GM19395 (cell line): ENCODE data around the gene PLCB1.

ENCODE experiments used
- ATAC-seq: cut with Tn5 transposase; IDR thresholded peaks from one replicate; pipeline ENCODE4 v1.9.1; 2021; ENCODE audit warnings: mild to moderate bottlenecking, moderate library complexity; ENCODE audit not compliant: unreplicated experiment

PLCB1 gene

DNA sequence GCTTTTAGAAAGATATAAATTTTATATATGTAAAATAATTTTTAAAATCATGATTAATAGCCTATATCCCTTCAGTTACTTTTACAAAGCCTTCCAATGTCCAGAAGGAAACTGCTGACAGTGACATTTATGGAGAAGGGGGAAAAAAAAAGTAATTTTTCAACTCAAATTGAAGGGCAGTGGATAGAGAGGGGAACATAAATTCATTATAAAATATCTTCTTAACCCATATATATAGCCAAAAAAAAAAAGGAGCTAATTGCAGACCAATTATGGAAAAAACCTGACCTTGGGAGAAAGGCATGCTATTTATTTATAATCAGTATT is 392.9 kb downstream of the PLCB1 start:
- no peak for ATAC-seq

DNA sequence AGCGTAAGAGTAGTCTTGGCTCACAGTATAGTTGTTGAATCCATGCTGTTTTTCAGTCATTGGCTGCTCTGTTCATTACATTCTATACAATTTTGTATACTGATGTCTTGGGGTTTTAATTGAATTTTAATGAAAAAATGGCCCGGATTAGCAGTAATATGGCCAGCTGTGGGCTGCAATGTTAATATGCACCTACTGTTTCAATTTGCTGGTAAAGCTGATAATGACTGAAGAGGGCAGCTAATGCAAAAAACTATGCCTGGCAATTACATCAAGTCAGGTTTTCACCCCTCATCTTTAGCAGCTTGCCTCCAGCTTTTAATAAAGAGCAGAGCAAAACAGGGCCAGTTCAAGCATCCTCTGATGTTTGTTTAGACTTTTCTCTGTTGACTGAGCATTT is 394.5 kb downstream of the PLCB1 start:
- no peak for ATAC-seq

DNA sequence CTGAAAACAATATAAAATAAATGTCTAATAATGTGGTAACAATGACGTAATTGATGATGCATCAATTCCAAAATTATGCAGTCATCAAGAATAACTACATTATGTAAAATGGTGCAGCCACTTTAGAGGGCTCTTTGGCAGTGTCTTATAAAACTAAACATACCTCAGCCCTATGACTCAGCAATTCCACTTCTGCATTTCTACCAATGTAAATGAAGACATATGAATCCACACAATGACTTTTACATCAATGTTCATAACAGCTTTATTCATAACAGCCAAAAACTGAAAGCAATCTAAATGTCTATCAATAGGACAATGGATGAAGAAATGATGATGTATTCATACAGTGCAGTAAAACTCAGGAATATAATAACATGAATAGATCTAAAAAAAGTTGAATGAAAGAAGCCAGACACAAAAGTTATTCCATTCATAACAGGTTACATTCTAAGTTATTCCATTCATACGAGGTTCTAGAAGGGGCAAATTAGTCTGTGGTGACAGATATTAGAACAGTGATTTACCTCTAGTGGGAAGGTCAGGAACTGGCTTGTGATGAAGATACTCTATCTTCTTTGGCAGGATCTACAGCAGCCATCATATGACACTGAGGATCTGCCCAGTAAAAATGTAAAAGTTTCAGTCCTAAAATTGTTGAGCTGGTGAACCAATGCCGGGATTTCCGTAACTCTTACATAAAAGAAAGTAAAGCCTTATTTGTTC is 396.1 kb downstream of the PLCB1 start:
- ATAC-seq, result peak; percentile 63

DNA sequence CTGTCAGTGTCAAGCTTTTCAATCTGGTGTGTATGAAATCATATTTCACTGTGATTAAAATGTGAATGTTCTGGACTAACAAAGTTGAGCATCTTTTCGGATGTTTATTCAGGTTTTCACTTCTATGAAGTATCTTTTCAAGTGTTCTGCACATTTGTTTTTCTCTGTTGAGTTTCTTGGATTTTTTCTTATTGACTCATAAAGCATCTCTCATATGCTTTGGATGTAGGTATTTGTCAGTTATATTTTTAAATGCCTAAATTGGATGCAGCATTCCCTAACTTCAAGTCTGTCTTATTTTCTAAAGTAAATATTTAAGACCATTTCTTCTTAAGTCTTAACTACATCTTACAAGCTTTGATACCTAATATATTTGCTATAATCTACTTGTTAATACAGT is 398.0 kb downstream of the PLCB1 start:
- no peak for ATAC-seq

DNA sequence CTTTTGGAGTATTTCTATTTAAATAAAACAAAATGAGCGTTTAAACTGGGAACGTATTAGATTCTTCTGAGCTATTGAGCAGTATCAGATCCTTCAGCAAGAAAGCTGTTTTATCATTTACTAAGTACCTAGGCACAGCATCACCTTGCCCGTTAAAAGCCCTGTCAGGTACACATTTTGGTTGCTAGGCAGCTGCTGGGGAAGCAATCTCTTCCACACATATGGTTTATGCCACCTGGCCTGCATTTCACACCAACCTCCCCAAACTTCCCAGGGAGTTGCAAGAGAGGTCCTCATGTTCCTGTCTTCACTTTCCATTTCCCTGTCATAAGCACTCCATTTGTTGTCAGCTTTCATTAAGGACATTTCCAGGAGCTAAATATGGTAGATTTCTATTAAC is 400.1 kb downstream of the PLCB1 start:
- no peak for ATAC-seq

DNA sequence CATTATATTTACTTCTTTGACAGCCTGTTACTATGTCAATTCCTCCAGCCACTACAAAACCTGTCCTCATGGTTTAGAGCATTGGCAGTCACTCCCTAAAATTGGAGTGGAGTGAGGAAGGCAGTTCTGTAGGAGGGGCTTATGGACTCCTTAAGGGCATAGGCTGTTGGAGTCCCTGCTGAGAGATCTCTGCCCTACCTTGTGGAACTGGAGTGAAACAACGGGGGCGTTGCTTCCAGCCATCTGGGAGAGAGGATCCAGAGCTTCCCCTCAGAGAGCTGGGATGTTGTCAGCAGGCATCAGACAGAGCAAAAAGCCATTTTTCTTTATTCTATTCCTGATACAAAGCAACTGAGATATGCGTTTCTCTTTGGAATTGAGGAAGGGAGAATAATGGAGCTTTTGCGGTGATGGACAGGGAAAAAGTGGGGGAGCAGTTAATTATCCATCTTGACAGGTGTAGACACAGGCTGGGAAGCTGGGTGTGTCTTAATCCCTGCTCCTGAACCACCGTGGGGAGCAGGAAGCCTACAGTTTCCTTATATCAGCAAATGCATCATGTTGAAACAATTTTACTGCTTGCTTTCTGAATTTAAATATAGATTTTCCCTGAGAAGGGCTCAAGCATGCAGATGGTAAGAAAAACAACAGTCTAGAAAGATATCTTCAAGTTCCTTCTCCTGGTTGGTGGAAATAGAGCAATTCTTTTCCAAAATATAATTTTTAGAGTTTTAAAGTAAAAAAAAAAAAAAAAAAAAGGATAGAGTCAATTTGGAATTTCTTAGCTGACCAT is 402.5 kb downstream of the PLCB1 start:
- no peak for ATAC-seq

DNA sequence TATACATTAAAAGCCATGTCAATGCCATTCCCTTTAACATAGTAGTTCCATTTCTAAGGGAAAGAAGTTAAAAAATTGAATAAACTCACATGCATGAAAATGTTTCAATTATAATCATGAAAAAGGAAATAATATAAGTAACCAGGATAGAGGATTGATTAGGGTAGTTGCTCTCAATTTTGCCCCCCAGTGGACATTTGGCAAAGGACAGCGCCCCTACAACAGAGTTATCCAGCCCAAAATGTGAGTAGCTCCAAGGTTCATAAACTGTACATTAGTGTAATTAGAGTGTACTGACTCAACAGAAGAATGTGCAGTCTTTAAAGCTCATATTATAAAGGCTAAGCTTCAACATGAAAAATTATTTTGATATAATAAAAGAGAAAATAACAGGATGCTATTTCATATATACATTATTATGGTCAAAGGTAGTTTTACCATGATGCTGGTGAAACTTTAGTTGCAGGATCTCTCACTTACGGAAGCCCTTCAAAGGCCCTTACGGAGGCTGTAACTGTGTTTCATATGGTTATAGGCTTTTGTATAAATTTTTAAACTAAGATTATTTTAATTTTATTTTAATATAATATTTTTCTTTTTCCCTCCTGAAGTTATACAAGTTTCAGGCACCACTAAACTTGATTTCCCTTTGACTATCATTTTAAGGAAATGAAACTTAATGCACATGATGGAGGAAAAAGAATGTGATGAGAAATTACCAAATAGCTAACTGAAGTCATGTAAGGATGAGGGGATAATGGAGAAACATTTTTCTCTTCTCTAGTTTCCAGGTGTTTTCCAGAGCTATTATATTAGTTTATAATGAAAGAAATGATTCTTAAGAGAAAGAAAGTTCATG is 403.6 kb downstream of the PLCB1 start:
- ATAC-seq, result peak; percentile 70

DNA sequence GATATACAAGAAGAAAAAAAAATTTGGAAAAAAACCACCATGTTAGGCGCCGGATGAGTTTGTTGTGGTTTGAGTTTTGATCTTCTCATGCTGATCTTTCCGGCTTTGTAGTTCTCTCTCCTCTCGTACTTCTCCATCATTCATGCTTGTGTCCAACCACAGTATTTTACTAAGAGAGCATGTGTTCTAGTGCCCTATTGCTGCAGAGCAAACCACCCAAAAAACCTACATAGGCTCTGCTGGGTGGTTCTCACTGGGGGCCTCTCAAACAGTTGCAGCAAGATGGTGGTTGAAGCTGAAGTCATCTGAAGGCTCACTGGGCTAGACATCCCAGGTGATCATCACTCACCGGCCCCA is 404.2 kb downstream of the PLCB1 start:
- ATAC-seq, result no peak

DNA sequence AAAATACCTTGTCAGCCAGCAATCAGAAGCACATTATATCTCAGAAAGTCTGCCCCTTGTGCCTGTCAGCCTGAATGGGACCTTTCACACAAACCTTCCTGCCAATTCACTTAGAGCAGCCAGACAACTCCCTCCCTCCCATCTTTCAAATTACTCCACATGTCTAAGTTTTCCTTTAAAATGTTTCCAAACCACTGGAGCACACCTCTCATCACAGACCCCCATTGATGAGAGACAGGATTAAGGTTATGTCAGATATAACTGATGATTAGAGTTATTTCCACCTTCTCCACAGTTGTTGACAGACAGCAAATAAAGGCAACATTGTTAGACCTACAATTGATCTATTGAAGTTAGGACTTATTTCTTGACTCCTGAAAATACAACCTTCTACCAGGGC is 408.4 kb downstream of the PLCB1 start:
- ATAC-seq, result no peak

DNA sequence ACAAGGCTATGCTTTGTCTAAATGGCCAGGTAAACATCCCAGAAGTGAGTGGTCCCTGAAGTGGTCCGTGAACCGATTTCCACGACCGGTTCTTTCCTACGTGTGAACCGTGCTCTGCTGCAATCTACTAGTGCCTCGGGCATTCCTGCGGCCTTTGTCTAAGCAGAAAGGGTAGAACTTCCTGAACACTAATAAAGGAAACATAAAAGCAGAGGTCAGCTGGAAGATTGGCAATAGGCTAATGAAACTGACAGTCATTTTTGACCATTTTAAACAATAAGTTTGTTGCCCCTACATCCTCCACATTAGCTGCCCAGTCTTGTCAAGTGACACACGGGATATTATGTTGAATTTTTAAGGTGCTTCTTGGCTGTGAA is 410.0 kb downstream of the PLCB1 start:
- ATAC-seq, result no peak

DNA sequence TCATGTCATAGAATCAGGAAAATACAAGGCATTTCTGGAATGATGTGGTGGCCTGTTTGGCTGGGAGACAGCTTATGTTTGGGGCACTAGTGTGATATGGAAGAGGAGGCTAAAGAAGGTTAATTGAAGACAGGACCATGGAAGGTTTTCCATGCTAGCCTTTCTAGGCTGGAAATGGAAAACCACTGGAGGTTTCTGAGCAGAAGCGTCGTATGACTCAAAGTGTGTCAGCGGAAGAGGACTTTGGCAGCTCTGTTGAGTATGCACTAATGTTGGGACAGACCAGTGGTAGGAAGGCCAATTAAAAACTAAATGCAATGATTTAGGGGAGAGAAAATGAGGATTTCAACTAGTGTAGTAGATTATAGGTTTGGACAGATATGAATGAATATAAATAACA is 413.1 kb downstream of the PLCB1 start:
- no peak for ATAC-seq

DNA sequence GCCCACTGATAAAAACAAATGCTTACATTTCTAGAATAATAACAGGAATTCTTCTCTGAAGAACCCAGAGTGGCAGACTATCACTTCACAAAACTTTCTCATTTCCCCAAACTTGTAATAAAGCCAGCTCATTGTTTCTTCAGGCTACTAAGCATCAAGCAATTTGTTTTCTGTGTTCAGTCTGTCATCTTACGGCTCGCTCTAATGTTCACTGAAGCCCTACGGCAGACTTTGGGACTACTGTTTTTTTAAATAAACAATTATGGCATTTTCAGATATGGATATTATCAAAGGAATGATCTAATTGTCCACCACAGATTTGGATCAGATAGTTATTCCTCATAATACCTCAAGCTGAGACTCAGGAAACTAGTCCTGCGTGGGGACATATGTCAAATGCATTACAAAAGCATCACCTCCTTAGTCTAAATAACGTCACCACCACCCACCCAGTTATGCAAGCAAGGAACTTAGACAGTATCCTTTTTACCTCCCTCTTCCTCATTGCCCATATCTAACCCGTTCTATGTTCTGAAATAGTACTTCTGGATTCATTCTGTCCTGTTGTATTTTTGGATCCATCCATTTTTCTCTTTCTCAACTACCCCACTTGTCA is 415.1 kb downstream of the PLCB1 start:
- no peak for ATAC-seq

DNA sequence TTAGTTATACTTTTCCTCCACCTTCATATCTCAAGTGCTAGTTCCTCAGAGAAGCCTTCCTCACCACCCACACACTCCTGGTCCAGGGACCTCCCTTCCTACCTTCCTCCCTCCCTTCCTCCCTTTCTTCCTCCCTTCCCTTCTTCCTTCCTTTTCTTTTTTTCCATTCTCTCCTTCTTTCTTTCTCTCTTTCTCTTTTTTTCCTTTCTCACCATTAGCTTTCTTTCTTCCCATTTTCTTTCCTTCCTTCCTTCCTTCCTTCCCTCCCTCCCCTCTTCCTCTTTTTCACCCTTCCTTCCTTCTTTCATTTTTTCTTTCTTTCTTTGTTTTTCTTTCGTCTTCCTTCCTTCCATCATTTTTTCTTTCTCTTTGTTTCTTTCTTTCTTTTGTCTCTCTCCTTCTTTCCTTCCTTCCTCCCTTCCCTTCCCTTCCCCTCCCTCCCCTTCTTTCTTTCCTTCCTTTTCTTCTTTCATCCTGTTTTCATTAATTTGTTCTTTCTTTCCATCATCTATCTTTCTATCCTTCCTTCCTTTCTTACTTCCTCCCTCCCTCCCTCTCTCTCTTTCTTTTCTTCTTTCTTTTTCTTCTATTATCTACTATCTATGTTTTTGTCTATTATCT is 416.0 kb downstream of the PLCB1 start:
- ATAC-seq, result no peak

DNA sequence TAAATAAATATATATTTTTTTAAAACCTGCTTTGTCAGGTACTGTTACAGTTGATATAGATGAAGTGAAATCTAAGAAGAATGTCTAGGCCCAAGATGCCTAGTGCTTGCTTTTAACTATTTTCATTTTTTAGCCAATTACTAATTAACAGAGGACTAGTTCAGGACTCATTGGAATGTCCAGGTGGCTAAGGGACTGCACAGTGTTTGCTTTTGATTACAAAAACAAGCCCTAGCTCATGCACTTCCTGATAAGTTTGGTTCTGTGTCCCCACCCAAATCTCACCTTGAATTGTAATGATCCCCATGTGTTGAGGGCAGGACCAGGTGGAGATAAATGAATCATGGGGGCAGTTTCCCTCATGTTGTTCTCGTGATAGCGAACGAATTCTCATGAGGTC is 417.1 kb downstream of the PLCB1 start:
- no peak for ATAC-seq

DNA sequence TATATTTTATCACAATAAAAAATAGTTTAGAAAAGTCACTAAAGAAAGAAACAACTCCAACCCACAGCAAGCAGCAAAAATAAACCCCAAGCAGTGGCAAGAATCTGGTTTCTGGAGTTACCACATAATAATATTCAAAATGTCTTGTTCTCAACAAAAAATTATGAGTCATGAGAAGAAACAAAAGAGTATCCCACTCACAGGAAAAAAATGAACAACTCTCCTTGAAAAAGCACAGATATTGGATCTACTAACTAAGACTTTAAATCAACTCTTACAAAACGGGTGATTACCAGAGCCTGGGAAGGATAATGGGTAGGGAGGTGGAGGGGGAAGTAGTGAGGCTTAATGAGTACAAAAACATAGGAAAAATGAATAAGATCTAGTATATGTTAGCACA is 425.6 kb downstream of the PLCB1 start:
- no peak for ATAC-seq

DNA sequence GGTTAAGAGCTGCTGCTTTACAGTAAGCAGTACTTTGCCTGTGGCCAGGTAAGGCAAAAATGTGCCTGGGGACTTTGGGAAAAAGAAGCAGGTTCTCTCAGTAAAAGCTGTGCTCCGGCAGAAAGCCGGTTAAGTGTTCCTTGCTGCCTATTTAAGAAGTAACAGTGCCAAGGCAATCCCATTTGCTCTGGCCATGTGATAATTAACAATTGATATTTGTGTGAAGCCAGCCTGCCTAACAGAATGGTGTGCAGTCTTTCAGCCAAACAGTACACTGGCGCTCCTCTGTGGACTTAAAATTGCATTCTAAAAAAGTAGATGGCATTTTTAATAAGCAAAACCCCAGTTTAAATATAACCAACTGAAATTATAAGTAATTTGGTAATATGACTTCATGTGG is 430.3 kb downstream of the PLCB1 start:
- no peak for ATAC-seq

DNA sequence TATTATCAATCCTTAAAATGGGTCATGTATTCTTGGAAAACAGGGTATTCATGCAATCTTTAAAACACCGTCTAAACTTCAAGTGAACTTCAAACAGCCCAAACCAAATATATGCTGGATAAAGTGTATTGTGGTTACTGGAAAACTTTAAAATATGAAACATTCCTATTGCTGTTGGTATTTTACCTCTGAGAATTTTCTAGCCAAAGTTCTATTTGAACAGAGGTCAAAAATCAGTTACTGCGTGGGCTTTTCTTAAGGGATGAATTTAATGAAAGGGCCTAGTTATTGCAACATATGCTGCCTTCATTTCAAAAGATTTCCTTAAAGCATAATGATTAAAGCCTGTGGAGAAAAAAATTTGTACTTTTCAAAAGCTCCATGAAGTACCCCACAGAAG is 436.0 kb downstream of the PLCB1 start:
- ATAC-seq, result no peak

DNA sequence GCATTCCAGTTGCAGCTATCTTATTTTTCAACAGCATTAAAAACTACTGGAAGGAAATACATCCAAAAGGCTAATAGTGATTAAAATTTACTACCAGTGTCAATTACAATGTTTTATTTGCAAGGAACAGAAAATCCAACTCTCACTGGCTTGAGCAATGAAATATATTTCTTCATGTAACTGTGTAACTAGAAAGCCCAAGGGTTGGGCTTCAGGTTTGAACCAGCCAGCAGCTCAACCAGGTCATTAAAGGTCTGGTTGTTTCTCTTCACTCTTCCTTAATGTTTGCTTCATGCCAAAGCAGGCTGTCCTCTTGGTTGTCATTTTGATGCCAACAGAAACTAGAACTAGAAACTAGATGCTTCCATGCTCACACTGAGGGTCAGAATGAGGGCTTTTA is 437.7 kb downstream of the PLCB1 start:
- no peak for ATAC-seq

DNA sequence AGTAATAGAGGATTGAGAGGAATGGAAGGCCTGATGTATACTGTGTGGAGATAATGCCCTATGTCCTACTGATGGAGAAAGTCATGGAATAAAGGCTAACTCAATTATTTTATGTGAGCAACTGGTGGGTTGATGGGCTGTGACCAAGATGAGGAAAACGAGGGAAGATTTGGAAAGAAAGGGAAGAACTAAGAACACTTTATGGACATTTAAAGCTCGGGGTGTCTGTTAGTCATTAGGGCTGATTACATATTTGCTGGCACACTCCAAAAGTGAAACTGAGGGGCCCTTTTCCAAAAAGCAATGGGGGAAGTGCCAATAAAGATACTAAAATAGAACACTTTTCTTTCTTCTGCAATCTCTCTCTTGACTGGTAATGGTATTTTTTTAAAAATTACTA is 439.5 kb downstream of the PLCB1 start:
- no peak for ATAC-seq

DNA sequence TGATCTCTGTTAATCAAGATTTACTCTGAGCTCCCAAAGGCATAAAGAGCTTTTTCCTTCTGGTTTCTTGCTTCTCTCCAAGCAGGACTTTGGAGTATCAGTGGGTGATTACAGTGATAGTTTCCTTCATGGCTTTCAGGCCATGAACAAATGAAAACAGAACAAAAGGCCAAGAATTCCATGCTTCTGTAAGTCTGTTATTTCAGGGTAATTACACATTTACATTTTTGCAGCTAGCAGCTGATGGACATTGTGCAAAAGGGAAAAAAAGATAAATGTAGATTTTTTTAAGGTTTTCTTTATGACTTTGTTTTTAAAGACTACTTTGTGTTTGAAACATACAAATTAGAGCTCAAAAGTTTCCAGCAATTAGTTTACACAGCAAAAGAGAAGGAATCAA is 441.6 kb downstream of the PLCB1 start:
- ATAC-seq, result no peak

DNA sequence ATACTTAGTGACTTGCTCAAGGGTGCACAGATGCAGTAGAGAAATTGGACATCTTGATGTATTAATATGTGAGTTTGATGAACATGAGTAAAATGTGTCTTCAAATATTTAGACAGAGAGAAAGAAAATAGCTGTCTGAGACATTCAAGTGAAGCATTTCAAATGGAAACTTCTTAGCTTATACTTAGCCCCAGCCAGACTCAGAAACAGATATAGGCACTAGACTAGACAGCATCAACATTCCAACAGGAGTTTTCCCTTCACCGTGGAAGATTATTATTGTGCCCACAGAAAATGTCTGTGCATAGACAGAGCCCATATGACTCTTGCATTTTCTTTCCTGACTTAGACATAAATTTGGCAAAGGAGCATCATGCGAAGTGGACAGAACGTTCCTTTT is 443.0 kb downstream of the PLCB1 start:
- no peak for ATAC-seq
